ENCODE results near the gene ANTXR2. TPM values are rescaled to one million over a fixed set of nuclear protein-coding genes. Genes with fewer than 3 reads are reported as not detected.

ANTXR2 gene
- total and polyA plus RNA-seq, 2 of the 13 experiments (the other 11 are each of a cell fraction or from before 2014, with no cell fraction given), result 4.6 to 14.5 TPM

GRCh38 chr4:79979785-79980437 lies 93.1 kb downstream of the ANTXR2 start (continued):
- TF ChIP-seq, protein P1, sequence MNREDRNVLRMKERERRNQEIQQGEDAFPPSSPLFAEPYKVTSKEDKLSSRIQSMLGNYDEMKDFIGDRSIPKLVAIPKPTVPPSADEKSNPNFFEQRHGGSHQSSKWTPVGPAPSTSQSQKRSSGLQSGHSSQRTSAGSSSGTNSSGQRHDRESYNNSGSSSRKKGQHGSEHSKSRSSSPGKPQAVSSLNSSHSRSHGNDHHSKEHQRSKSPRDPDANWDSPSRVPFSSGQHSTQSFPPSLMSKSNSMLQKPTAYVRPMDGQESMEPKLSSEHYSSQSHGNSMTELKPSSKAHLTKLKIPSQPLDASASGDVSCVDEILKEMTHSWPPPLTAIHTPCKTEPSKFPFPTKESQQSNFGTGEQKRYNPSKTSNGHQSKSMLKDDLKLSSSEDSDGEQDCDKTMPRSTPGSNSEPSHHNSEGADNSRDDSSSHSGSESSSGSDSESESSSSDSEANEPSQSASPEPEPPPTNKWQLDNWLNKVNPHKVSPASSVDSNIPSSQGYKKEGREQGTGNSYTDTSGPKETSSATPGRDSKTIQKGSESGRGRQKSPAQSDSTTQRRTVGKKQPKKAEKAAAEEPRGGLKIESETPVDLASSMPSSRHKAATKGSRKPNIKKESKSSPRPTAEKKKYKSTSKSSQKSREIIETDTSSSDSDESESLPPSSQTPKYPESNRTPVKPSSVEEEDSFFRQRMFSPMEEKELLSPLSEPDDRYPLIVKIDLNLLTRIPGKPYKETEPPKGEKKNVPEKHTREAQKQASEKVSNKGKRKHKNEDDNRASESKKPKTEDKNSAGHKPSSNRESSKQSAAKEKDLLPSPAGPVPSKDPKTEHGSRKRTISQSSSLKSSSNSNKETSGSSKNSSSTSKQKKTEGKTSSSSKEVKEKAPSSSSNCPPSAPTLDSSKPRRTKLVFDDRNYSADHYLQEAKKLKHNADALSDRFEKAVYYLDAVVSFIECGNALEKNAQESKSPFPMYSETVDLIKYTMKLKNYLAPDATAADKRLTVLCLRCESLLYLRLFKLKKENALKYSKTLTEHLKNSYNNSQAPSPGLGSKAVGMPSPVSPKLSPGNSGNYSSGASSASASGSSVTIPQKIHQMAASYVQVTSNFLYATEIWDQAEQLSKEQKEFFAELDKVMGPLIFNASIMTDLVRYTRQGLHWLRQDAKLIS (CRISPR knock-in tag; IDR thresholded peaks at IDR 0.05), result no peak
- TF ChIP-seq FOXC1 (CRISPR knock-in tag; IDR thresholded peaks at IDR 0.05; ENCODE audit: borderline replicate concordance), result no peak
- TF ChIP-seq HOXA9 (CRISPR knock-in tag; IDR thresholded peaks at IDR 0.05; ENCODE audit: borderline replicate concordance), result no peak
- no peak for TF ChIP-seq KDM2A (CRISPR knock-in tag; IDR thresholded peaks at IDR 0.05; ENCODE audit: borderline replicate concordance, low read depth)
- no peak for TF ChIP-seq ZNF101 (CRISPR knock-in tag; IDR thresholded peaks at IDR 0.05; ENCODE audit: borderline replicate concordance, low read depth)
- no peak for TF ChIP-seq ZNF841 (CRISPR knock-in tag; IDR thresholded peaks at IDR 0.05; ENCODE audit: borderline replicate concordance)
- no peak for TF ChIP-seq ZNF275 (CRISPR knock-in tag; IDR thresholded peaks at IDR 0.05; ENCODE audit: borderline replicate concordance)
- TF ChIP-seq ZFP41 (CRISPR knock-in tag; IDR thresholded peaks at IDR 0.05; ENCODE audit: borderline replicate concordance), result no peak

All from HepG2 (cell line).